Fibroblast of skin of left biceps (primary cell): ENCODE results near the gene SERPINA3.
"Not testable (repeated sequence)": the region's sequence is repeated elsewhere in the genome, so short reads cannot be mapped to it uniquely, and the experiment has no call there.

Experiments used
- DNase-seq, 2 experiments: peaks; one replicate each; pipeline ENCODE4 v3.0.0-alpha.2; 2013; ENCODE audit warnings: low read depth in 2 of 2

SERPINA3 gene

GRCh38 chr14:94584591-94585280 is 27.5 kb upstream of the SERPINA3 start:
- DNase-seq = no peak

DNA sequence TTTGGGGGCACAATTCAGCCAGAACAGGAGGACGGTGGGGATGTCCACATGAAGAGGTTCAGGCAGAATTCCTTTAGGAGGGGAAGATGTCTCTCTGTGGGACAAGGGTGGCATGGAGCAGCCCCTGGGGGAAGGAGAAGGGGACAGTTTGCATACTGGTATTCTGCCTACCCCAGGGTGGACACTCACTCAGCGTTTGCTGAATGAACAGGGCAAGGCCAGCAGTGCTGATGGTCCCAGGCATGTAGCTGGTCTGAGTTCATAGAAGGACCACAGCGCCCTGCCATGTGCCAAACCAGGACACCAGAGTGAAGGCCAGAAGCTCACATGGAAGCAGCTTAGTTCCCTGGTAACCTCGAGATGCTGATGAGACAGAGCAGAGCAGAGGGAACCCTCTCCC is 25.6 kb upstream of the SERPINA3 start:
- no peak for DNase-seq

DNA sequence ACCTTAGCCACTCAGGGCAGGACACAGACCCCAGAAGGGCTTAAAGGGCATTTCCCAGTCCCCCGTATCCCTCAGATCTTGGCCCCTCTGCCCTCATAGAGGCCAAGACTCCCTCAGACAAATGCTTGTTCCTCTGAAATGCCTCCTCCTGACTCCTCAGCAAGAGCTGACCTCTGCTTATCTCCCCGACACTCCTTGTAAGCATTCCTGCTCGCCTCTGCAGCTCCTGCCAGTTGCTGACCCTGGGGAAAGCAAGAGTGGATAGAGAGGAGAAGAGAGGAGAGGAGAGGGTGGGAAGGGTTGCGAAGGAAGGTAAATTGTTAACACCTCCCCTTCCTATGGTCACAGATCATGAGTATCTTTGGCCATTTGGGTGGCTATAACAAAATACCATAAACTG is 23.9 kb upstream of the SERPINA3 start:
- no peak for DNase-seq

GRCh38 chr14:94591073-94591472 is 21.1 kb upstream of the SERPINA3 start:
- no peak for DNase-seq

DNA sequence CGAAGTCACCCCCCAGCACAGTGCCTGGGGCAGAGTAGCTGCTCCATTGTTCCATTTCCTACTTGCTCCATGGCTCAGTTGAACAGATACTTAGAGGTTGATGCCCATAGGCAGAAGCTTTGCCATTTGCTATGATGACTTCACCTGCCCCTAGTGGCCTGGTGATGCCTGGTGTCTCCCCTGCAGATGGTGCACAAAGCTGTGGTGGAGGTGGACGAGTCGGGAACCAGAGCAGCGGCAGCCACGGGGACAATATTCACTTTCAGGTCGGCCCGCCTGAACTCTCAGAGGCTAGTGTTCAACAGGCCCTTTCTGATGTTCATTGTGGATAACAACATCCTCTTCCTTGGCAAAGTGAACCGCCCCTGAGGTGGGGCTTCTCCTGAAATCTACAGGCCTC is 20.3 kb upstream of the SERPINA3 start:
- no peak for DNase-seq

DNA sequence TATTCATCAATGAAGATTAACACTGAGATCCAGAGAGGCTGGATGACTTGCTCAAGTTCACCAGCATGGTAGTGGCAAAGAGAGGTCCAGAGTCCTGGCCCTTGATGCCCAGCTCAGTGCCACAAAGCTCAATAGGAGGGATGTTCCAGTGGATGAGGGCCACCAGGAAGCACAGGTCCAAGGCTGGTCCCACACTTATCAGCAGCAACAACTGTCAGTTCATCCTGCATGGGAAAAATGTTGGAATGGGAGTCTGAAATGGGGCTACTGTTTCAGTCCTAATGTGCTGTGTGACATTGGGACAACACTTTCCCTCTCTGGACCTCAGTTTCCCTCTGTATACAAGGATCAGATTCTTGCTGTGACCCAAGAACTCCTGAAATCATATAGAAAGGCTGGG is 19.7 kb upstream of the SERPINA3 start:
- no peak for DNase-seq

DNA sequence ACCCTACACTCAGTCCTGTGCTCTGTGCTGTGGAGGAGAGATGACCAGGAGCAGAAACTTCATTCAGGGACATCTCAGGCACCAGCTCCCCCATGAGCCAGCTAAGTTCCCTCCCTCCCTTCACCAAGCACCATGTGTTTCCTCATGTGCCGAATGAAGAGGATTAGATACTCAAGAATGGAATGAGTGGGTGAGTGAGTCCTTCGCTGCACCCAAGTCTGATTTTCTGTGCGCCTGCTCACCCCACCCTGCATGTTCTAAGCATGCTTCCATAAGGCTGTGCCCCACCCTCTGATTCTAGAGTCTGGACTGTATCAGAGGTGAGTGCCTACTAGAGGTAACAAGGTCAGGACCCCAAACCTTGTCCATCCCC is 18.8 kb upstream of the SERPINA3 start:
- DNase-seq = no peak

- DNase-seq = no peak
Observed at GRCh38 chr14:94593749-94594431, 18.3 kb upstream of the SERPINA3 start.

- DNase-seq = no peak
Observed at GRCh38 chr14:94594441-94594840, 17.8 kb upstream of the SERPINA3 start.

- DNase-seq = no peak
Observed at GRCh38 chr14:94595912-94596311, 16.3 kb upstream of the SERPINA3 start.

DNA sequence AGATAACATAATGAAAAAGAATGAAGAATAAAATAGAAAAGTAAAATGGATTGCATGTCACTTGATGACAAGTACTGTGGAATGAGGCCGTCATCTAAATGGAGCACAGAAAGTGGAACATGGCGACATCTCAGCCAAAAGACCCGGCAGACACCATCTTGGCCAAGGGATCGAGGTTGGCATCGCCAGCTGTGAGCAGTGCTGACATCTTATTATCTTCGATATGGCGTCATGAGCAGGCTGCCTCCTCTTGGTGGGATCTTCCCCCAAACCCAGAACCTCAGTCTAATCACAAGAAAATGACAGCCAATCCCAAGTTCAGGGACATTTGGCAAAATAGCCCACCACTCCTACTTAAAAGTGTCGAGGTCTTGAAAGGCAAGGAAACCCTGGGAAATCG is 15.8 kb upstream of the SERPINA3 start:
- DNase-seq = no peak

GRCh38 chr14:94597788-94598187 is 14.4 kb upstream of the SERPINA3 start:
- DNase-seq = no peak

DNA sequence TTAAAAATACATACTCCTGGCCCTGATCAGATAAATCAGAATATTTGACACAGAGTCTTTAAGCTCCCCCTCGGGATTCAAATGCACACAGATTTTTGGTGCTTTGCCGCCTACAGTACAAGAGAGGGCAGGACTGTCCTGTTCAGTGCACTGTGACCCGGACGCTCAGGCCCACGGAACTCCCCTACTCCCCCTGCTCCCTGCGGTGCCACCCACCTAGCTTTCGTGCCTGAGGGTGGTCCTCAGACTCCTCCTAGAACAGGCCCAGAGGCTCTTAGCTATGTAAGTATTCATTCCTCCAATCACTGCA is 13.7 kb upstream of the SERPINA3 start:
- DNase-seq = no peak

- peak; percentile 88 to 89 for DNase-seq
Observed at GRCh38 chr14:94598816-94599655, 13.2 kb upstream of the SERPINA3 start.

GRCh38 chr14:94599656-94600004 is 12.6 kb upstream of the SERPINA3 start:
- no peak for DNase-seq

DNA sequence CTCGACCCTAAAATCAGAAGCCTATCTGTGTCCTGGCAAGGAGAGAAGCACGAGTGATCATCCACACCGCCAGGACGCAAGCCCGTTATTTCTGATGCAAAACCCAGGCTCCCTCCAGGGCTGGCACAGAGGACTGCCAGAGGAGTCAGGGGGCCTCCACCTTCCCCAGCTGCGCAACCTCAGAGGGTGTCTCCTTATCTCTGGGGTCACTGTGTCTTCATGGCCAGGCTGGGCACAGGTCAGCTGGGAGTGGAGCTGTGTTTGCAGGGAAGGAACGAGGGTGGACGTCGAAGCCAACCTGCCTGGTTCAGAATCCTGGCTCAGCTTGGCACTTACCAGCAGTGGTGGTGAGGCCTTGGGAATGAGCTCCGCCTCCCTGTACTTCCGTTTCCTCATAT is 12.0 kb upstream of the SERPINA3 start:
- no peak for DNase-seq

GRCh38 chr14:94601884-94602391 is 10.3 kb upstream of the SERPINA3 start:
- peak; percentile 66 to 69 for DNase-seq

GRCh38 chr14:94602722-94603121 is 9.5 kb upstream of the SERPINA3 start:
- no peak for DNase-seq

GRCh38 chr14:94605361-94605760 is 6.8 kb upstream of the SERPINA3 start:
- no peak for DNase-seq

GRCh38 chr14:94608966-94609365 is 3.2 kb upstream of the SERPINA3 start:
- DNase-seq = not testable (repeated sequence)

DNA sequence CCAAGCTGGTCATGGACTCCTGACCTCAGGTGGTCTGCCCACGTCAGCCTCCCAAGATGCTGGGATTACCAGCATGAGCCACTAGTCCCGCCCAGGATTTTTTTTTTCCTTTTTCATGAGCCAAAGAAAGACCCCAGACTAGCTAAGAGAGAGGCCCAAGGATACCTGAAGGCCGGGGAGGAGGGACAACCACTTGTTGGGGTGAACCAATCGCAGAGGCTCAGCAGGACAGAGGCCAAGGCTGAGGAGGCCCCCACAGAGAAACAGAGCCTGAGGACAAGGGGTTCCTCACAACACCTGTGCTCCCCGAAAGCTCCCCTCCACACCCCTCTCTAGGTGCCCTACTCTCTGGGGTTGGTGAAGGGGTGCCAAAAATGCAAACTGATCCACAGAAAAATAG is 1.0 kb upstream of the SERPINA3 start:
- DNase-seq = no peak

- DNase-seq = no peak
Observed at GRCh38 chr14:94612580-94613554, 676 bp downstream of the SERPINA3 start.
